GM12864 (cell line): ENCODE results near the gene ERMN.

Experiments used
- DNase-seq: peaks from one replicate; pipeline ENCODE4 v3.0.0-alpha.2; 2011; ENCODE audit warnings: low read depth
- H3K4me3 ChIP-seq: 2 replicates; pipeline ENCODE4 v1.5.1; 2011; ENCODE audit warnings: mild to moderate bottlenecking, low read depth, low read length, control low read depth
- TF ChIP-seq, protein P1 (sequence below): IDR thresholded peaks from 2 replicates; pipeline ENCODE4 v1.5.1; 2011; ENCODE audit warnings: low read depth, mild to moderate bottlenecking, moderate library complexity, low read length, control low read depth, inconsistent platforms; ENCODE audit errors: missing control alignments

ERMN gene

DNA sequence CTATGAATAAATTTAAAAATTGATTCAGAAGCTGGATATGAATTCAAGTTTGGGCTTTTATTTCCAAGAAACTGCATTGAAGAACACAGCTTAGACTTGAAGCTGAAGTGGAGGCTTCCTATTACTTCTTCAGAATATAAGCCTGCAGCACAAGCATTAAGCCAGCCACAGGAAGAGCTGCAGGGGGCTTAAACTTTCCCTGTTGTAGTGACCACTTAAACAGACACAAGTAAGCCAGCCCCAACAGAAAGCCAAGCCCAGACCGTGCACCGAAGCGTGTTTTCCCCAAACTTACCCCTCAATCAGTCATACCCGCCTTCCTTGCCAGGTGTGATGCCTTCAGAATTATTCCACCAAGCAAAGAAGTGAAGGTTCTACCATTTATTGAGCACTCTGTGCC is 28.7 kb downstream of the ERMN start:
- no peak for DNase-seq
- TF ChIP-seq, protein P1, sequence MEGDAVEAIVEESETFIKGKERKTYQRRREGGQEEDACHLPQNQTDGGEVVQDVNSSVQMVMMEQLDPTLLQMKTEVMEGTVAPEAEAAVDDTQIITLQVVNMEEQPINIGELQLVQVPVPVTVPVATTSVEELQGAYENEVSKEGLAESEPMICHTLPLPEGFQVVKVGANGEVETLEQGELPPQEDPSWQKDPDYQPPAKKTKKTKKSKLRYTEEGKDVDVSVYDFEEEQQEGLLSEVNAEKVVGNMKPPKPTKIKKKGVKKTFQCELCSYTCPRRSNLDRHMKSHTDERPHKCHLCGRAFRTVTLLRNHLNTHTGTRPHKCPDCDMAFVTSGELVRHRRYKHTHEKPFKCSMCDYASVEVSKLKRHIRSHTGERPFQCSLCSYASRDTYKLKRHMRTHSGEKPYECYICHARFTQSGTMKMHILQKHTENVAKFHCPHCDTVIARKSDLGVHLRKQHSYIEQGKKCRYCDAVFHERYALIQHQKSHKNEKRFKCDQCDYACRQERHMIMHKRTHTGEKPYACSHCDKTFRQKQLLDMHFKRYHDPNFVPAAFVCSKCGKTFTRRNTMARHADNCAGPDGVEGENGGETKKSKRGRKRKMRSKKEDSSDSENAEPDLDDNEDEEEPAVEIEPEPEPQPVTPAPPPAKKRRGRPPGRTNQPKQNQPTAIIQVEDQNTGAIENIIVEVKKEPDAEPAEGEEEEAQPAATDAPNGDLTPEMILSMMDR: no peak
- H3K4me3 ChIP-seq: no peak overlapping the region

DNA sequence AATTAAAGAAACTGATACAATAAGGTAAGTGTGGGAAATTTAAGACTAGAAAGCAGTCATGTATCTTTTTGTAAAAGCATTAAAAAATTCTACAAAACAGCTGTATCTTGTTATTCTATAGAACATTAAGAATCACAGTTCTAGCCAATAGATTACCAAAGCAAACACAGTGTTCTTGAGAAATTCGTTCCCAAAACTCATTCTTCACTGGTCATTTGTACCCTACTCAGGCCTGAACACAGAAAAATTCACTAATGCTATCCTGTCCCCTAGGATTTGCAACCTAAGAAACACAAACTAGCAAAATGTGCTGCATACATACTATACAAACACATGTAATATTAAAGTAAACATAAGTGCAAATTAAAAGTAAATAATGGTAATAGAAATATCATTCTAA is 29.1 kb downstream of the ERMN start:
- TF ChIP-seq, protein P1: no peak
- H3K4me3 ChIP-seq: no peak overlapping the region
- DNase-seq: no peak

DNA sequence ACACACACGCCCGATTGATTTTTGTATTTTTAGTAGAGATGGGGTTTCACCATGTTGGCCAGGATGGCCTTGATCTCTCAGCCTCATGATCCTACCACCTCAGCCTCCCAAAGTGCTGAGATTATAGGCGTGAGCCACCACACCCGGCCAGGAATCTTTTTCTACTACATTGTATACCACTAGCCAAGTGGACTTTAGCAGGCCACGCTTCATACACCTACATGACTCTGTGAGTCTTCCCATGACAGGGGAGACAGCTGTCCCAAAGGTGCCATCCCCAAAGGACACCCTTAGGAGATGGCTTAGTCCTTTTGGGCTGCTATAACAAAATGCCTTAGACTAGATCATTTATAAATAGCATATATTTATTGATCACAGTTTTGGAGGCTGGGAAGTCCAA is 32.8 kb downstream of the ERMN start:
- TF ChIP-seq, protein P1: no peak
- H3K4me3 ChIP-seq: no peak overlapping the region
- no peak for DNase-seq

DNA sequence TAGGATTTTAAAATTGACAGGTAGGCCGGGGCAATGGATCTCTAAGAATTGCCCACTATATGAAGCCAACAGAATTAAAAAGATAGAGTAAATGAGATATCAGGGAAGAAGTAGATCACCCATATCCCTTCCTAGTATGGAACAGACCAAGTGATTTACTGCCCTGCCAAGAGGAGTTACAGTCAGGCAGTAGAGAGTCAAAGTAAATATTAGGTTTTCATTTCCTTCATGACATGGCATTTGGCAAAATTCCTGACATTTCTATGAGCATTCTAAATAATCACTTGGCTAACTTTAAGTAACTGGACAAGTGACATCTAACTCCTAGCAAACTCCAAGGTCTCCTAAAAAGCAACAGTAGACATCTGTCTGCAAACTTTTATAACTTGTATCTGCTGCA is 34.6 kb downstream of the ERMN start:
- H3K4me3 ChIP-seq: no peak overlapping the region
- TF ChIP-seq, protein P1: no peak
- DNase-seq: no peak

DNA sequence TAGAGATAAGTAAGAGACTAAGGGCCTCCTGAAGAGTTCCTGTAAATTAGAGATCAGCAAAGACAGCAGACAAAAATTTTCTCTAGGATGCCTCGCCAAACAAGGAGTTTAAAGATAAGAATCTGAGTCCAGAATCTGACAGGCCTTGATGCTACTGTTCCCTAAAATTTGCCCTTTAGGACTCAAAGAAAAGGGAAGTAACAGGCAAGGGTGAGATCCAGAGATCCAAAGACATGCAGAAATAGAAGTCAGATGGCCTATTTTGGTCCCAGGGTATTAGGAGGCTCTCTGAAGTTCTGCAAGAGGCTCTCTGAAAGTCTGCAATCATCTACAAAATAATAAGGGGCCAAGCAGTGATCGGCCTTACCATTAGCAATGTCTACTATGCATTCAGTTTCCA is 35.1 kb downstream of the ERMN start:
- TF ChIP-seq, protein P1: no peak
- DNase-seq: no peak
- H3K4me3 ChIP-seq: no peak overlapping the region

DNA sequence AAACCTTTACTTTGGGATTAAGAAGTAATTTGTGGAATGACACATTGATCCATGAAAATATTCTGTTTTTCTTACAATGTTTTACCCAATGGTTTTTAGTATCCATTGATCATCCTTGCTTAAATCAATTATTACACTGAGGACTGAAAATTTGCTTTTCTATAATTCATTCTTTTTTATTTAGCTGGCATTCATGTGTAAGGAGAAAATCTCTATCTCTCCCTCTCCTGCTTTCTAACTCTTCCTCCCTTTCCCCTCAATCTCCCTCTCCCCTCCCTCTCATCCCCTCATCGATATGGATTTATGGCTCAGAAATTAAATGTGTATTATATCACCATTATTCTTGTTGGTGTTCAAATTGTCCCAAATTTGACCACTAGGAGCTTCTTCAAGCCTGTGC is 38.5 kb downstream of the ERMN start:
- TF ChIP-seq, protein P1: no peak
- H3K4me3 ChIP-seq: no peak overlapping the region
- DNase-seq: no peak

DNA sequence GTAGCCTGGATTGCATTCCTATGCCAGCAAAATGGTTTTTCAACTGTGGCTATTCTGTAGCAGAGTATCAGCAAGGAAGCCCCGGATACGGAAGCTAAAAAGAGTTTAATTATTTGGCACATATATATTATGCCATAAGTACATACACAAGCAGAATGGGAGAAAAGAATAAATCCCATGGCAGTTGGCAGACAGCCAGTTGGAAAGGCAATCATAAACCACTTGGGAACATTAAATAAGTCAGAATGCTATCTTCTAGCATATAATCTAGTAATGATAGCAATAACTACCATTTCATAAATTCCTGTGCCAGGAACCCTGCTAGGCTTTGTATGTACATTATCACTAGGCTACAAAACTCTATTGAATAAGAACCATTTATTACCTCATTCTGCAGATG is 42.2 kb downstream of the ERMN start:
- H3K4me3 ChIP-seq: no peak overlapping the region
- TF ChIP-seq, protein P1: no peak
- no peak for DNase-seq
